ENCODE results near the gene DNAJC18. TPM values are rescaled to one million over a fixed set of nuclear protein-coding genes. Genes with fewer than 3 reads are reported as not detected.

DNAJC18 gene
- total RNA-seq, 4 donors from 2014 or later = 0.35 to 23.9 (median 3.4) TPM

GRCh38 chr5:139376364-139376763, 63.0 kb downstream of the DNAJC18 start:
- TF ChIP-seq POLR2A (IDR thresholded peaks at IDR 0.05) (no peak), CTCF (IDR thresholded peaks at IDR 0.05) (no peak)
- Histone ChIP-seq H3K36me3 (peaks cover 0 to 34% (median 0%) of the 10 kb centered on the region in 3 donors), H3K27ac (no peak overlapping the region), H3K4me1 (peaks cover 0 to 10% (median 2%) of the 10 kb centered on the region in 4 donors), H3K27me3 (no peaks in the 10 kb centered on the region), H3K9me3 (no peaks in the 10 kb centered on the region), H3K4me3 (no peak overlapping the region)
- DNase-seq = no peak

- Histone ChIP-seq H3K27ac (peak overlapping the region in 1 of 4 donors; percentile 86), H3K4me3 (no peak overlapping the region), H3K36me3 (peaks cover 0 to 37% (median 0%) of the 10 kb centered on the region in 3 donors), H3K27me3 (no peaks in the 10 kb centered on the region), H3K9me3 (no peaks in the 10 kb centered on the region), H3K4me1 (peaks cover 0 to 10% (median 2%) of the 10 kb centered on the region in 4 donors)
- no peak for TF ChIP-seq POLR2A (IDR thresholded peaks at IDR 0.05)
- TF ChIP-seq CTCF (IDR thresholded peaks at IDR 0.05) = no peak
- DNase-seq = peak in 2 of 3 donors; percentile 22 to 35
Observed at GRCh38 chr5:139374909-139375308, 64.4 kb downstream of the DNAJC18 start.

- no peak for TF ChIP-seq POLR2A (IDR thresholded peaks at IDR 0.05)
- no peak for TF ChIP-seq CTCF (IDR thresholded peaks at IDR 0.05)
- no peak overlapping the region for H3K4me3 ChIP-seq
- no peak for DNase-seq
- H3K27ac ChIP-seq = no peak overlapping the region
- peaks cover 0 to 49% (median 2%) of the 10 kb centered on the region in 3 donors for H3K36me3 ChIP-seq
- H3K9me3 ChIP-seq = no peaks in the 10 kb centered on the region
- no peaks in the 10 kb centered on the region for H3K27me3 ChIP-seq
- H3K4me1 ChIP-seq = peaks cover 0 to 10% (median 2%) of the 10 kb centered on the region in 4 donors
Observed at GRCh38 chr5:139371482-139372435, 67.6 kb downstream of the DNAJC18 start.

GRCh38 chr5:139369181-139369580, 70.1 kb downstream of the DNAJC18 start:
- Histone ChIP-seq H3K9me3 (no peaks in the 10 kb centered on the region), H3K36me3 (peaks cover 0 to 72% (median 2%) of the 10 kb centered on the region in 3 donors), H3K4me1 (peaks cover 0 to 5% (median 2%) of the 10 kb centered on the region in 4 donors), H3K27ac (no peak overlapping the region), H3K4me3 (no peak overlapping the region), H3K27me3 (no peaks in the 10 kb centered on the region)
- no peak for TF ChIP-seq CTCF (IDR thresholded peaks at IDR 0.05)
- no peak for TF ChIP-seq POLR2A (IDR thresholded peaks at IDR 0.05)
- DNase-seq = no peak

- Histone ChIP-seq H3K27me3 (no peaks in the 10 kb centered on the region), H3K9me3 (no peaks in the 10 kb centered on the region), H3K4me1 (no peaks in the 10 kb centered on the region), H3K36me3 (peaks cover 0 to 78% (median 2%) of the 10 kb centered on the region in 3 donors), H3K27ac (no peak overlapping the region), H3K4me3 (no peak overlapping the region)
- DNase-seq = no peak
- TF ChIP-seq CTCF (IDR thresholded peaks at IDR 0.05) (no peak), POLR2A (IDR thresholded peaks at IDR 0.05) (no peak)
Observed at GRCh38 chr5:139368613-139369012, 70.7 kb downstream of the DNAJC18 start.
